Gastroesophageal sphincter (tissue), 3 donors: Measurements from ENCODE around the gene ATP8B3.

Source experiments
- POLR2A ChIP-seq, 2 donors: fragments of 450-650 bp; IDR thresholded peaks; one replicate each; pipeline ENCODE4 v1.6.1; 2017; ENCODE audit warnings: antibody characterized with exemption in 2 of 2, mild to moderate bottlenecking in 2 of 2, moderate library complexity in 1 of 2
- TF ChIP-seq, protein P1 (sequence below), 4 experiments: fragments of 200-600 bp in 2 of 4; fragments of 450-650 bp in 2 of 4; sonication (generic) in 1 of 4; IDR thresholded peaks; one replicate each; pipeline ENCODE4 v1.5.1; 2017 to 2019; ENCODE audit warnings: antibody characterized with exemption in 4 of 4, mild to moderate bottlenecking in 2 of 4, moderate library complexity in 2 of 4

DNA sequence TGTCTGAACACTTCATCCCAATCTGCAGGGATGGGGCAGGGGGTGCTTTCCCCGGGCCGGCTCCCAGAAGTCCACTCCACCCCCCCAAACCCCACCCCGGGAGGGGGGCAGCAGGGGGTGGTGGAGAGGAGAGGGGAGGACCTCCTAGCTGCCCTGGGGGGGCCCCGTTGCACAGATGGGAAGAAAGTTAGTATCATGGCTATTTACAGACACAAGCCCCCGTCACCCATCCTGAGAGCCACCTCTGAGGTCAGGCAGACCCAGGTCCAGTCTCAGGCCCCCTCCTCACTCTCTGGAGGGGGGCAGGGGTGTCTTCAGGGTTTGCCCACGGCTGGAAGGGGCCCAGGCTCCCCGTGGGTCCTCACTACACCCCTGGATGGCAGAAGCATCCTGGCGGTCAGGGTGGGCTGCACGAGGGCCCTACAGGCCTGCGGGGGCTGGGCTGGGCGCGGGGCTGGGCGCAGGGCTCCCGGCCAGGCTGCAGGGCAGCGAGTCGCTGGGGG, 42.0 kb upstream of the ATP8B3 start:
- TF ChIP-seq, protein P1, sequence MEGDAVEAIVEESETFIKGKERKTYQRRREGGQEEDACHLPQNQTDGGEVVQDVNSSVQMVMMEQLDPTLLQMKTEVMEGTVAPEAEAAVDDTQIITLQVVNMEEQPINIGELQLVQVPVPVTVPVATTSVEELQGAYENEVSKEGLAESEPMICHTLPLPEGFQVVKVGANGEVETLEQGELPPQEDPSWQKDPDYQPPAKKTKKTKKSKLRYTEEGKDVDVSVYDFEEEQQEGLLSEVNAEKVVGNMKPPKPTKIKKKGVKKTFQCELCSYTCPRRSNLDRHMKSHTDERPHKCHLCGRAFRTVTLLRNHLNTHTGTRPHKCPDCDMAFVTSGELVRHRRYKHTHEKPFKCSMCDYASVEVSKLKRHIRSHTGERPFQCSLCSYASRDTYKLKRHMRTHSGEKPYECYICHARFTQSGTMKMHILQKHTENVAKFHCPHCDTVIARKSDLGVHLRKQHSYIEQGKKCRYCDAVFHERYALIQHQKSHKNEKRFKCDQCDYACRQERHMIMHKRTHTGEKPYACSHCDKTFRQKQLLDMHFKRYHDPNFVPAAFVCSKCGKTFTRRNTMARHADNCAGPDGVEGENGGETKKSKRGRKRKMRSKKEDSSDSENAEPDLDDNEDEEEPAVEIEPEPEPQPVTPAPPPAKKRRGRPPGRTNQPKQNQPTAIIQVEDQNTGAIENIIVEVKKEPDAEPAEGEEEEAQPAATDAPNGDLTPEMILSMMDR (IDR thresholded peaks at IDR 0.05): no peak
- TF ChIP-seq POLR2A (IDR thresholded peaks at IDR 0.05): no peak
